SK-N-SH (cell line): ENCODE results near the gene DYNC1LI2. TPM values are rescaled to one million over a fixed set of nuclear protein-coding genes. Genes with fewer than 3 reads are reported as not detected.

ENCODE experiments used
- CTCF ChIA-PET: fragments of 300-600, 350-600 bp; formaldehyde crosslinking; extraction: SDS; loops from one replicate; lab custom pipeline; 2021; lab: Yijun Ruan, JAX
- POLR2A ChIA-PET: fragments of 350-600 bp; sonication (Branson Sonifier 250); formaldehyde crosslinking; extraction: SDS; loops from one replicate; lab custom pipeline; 2020; ENCODE audit warnings: antibody characterized with exemption, inconsistent platforms; lab: Yijun Ruan, JAX
- DNase-seq: peaks from one replicate; pipeline ENCODE4 v3.0.0; 2012
- H2AFZ ChIP-seq: fragments of 200-600 bp; sonication (generic); 2 replicates; pipeline ENCODE4 v1.8.1; 2016; ENCODE audit warnings: antibody characterized with exemption, mild to moderate bottlenecking, low read depth
- H3F3A ChIP-seq: fragments of 200-600 bp; sonication (generic); replicated peaks from 2 replicates; pipeline ENCODE3; 2016; ENCODE audit warnings: antibody characterized with exemption, mild to moderate bottlenecking; ENCODE audit not compliant: insufficient read depth
- H3K27ac ChIP-seq, 2 experiments: fragments of 200-500 bp in 1 of 2; fragments of 200-600 bp in 1 of 2; sonication (Bioruptor generic) in 1 of 2; sonication (generic), shearing (Covaris generic) in 1 of 2; 2 replicates each; pipeline versions ENCODE4 v1.5.1 to v1.6.1; 2014 to 2016; ENCODE audit warnings: low read depth in 2 of 2, inconsistent platforms in 1 of 2, low read length in 1 of 2, mild to moderate bottlenecking in 1 of 2, mixed read lengths in 1 of 2
- H3K27me3 ChIP-seq: fragments of 200-600 bp; sonication (generic), shearing (Covaris generic); 2 replicates; pipeline ENCODE4 v1.6.1; 2016; ENCODE audit warnings: mixed run types; ENCODE audit not compliant: insufficient read depth
- H3K36me3 ChIP-seq, 2 experiments: fragments of 200-500 bp in 1 of 2; fragments of 200-600 bp in 1 of 2; sonication (Bioruptor generic) in 1 of 2; sonication (generic) in 1 of 2; replicated peaks in 1 of 2; 2 replicates each; pipeline versions ENCODE3 to v1.5.1; 2014 to 2016; ENCODE audit warnings: low read length in 1 of 2, mild to moderate bottlenecking in 1 of 2; ENCODE audit not compliant: insufficient read depth in 2 of 2, control insufficient read depth in 1 of 2
- H3K4me1 ChIP-seq, 2 experiments: fragments of 200-500 bp in 1 of 2; fragments of 200-600 bp in 1 of 2; sonication (Bioruptor generic) in 1 of 2; sonication (generic), shearing (Covaris generic) in 1 of 2; 2 replicates each; pipeline versions ENCODE4 v1.5.1 to v1.6.1; 2014 to 2016; ENCODE audit warnings: low read depth in 1 of 2, low read length in 1 of 2, mixed run types in 1 of 2; ENCODE audit not compliant: insufficient read depth in 2 of 2, control insufficient read depth in 1 of 2
- H3K4me2 ChIP-seq: fragments of 200-600 bp; sonication (generic), shearing (Covaris generic); 2 replicates; pipeline ENCODE4 v1.6.1; 2017; ENCODE audit warnings: mixed run types
- H3K4me3 ChIP-seq, 2 experiments: fragments of 200-500 bp in 1 of 2; fragments of 200-600 bp in 1 of 2; sonication (Bioruptor generic) in 1 of 2; sonication (generic), shearing (Covaris generic) in 1 of 2; 2 replicates each; pipeline versions ENCODE4 v1.5.1 to v1.8.1; 2014 to 2016; ENCODE audit warnings: low read depth in 2 of 2, inconsistent platforms in 1 of 2, low read length in 1 of 2, mild to moderate bottlenecking in 1 of 2, mixed read lengths in 1 of 2, moderate library complexity in 1 of 2
- H3K79me2 ChIP-seq: fragments of 200-600 bp; sonication (generic); 2 replicates; pipeline ENCODE4 v1.8.1; 2017; ENCODE audit warnings: mild to moderate bottlenecking; ENCODE audit not compliant: insufficient read depth
- H3K9ac ChIP-seq: fragments of 200-600 bp; sonication (generic); 2 replicates; pipeline ENCODE4 v1.6.1; 2017; ENCODE audit warnings: mixed run types
- H3K9me2 ChIP-seq: fragments of 200-600 bp; sonication (generic); 2 replicates; pipeline ENCODE4 v1.6.1; 2017; ENCODE audit warnings: mixed run types
- H3K9me3 ChIP-seq: fragments of 200-600 bp; sonication (generic); 2 replicates; pipeline ENCODE4 v1.6.1; 2017; ENCODE audit warnings: mixed run types, mild to moderate bottlenecking, moderate library complexity
- H4K20me1 ChIP-seq: fragments of 200-600 bp; sonication (generic); 2 replicates; pipeline ENCODE4 v1.6.1; 2017; ENCODE audit warnings: mild to moderate bottlenecking, mixed run types; ENCODE audit not compliant: insufficient read depth
- CHD2 ChIP-seq: fragments of 150-350 bp; IDR thresholded peaks from 2 replicates; pipeline ENCODE4 v1.6.1; 2018; ENCODE audit warnings: low read length; ENCODE audit not compliant: partially characterized antibody
- ELF1 ChIP-seq: IDR thresholded peaks from 2 replicates; pipeline ENCODE4 v1.4.0; 2012
- GABPA ChIP-seq: IDR thresholded peaks from 2 replicates; pipeline ENCODE4 v1.4.0; 2012; ENCODE audit warnings: low read depth, mild to moderate bottlenecking
- GATA2 ChIP-seq: sonication (generic); formaldehyde crosslinking; IDR thresholded peaks from 2 replicates; pipeline ENCODE4 v1.5.0; 2020; ENCODE audit warnings: mild to moderate bottlenecking, missing genetic modification reagents
- JUND ChIP-seq: IDR thresholded peaks from 2 replicates; pipeline ENCODE4 v1.4.0; 2012
- MEF2A ChIP-seq: IDR thresholded peaks from 2 replicates; pipeline ENCODE4 v1.4.0; 2012; ENCODE audit warnings: low read depth, borderline replicate concordance
- MXI1 ChIP-seq: IDR thresholded peaks from 2 replicates; pipeline ENCODE4 v1.6.1; 2012; ENCODE audit warnings: mild to moderate bottlenecking, low read depth, low read length, improper control_type of control experiment
- NFIC ChIP-seq: IDR thresholded peaks from 2 replicates; pipeline ENCODE4 v1.4.0; 2012; ENCODE audit warnings: borderline replicate concordance
- RAD21 ChIP-seq: IDR thresholded peaks from 2 replicates; pipeline ENCODE4 v1.6.1; 2012; ENCODE audit warnings: mild to moderate bottlenecking, low read length
- RCOR1 ChIP-seq: fragments of 150-350 bp; IDR thresholded peaks from 2 replicates; pipeline ENCODE4 v1.6.1; 2017; ENCODE audit warnings: antibody characterized with exemption, low read length
- REST ChIP-seq: IDR thresholded peaks from 2 replicates; pipeline ENCODE4 v1.6.1; 2012; ENCODE audit warnings: mild to moderate bottlenecking, low read depth, low read length, moderate library complexity
- RXRA ChIP-seq: IDR thresholded peaks from 2 replicates; pipeline ENCODE4 v1.4.0; 2012; ENCODE audit warnings: low read depth, mild to moderate bottlenecking, borderline replicate concordance
- SIN3A ChIP-seq: IDR thresholded peaks from 2 replicates; pipeline ENCODE4 v1.6.1; 2012; ENCODE audit warnings: low read depth, mild to moderate bottlenecking, low read length, moderate library complexity, borderline replicate concordance
- SMC3 ChIP-seq: IDR thresholded peaks from 2 replicates; pipeline ENCODE4 v1.6.1; 2012; ENCODE audit warnings: low read depth, low read length, improper control_type of control experiment
- TEAD4 ChIP-seq: IDR thresholded peaks from 2 replicates; pipeline ENCODE4 v1.4.0; 2012; ENCODE audit warnings: mild to moderate bottlenecking, borderline replicate concordance; ENCODE audit not compliant: insufficient read depth
- USF1 ChIP-seq: IDR thresholded peaks from 2 replicates; pipeline ENCODE4 v1.4.0; 2012; ENCODE audit warnings: low read depth, borderline replicate concordance
- YY1 ChIP-seq: IDR thresholded peaks from 2 replicates; pipeline ENCODE4 v1.4.0; 2012; ENCODE audit warnings: low read depth, mild to moderate bottlenecking
- WGBS: methylation state at CpG from one replicate; pipeline ENCODE4 v1.1.6; 2017; ENCODE audit warnings: low lambda C conversion rate; 5-methylcytosine and 5-hydroxymethylcytosine counted together
- polyA plus RNA-seq, 3 experiments: library from polyadenylated mRNA; depleted of rRNA; stranded (reverse); fragments of >200 nt; gene quantifications; 2 replicates each; pipeline ENCODE4 v1.2.3, GENCODE V29; 2012
- TF ChIP-seq, protein P1 (sequence below): IDR thresholded peaks from 2 replicates; pipeline ENCODE4 v1.4.0; 2012; ENCODE audit warnings: low read depth, borderline replicate concordance

Gene DYNC1LI2
- polyA plus RNA-seq, 1 of the 3 experiments (the other 2 are of a cell fraction), result 33.1 TPM

- no peaks in the 10 kb centered on the region for H3K4me1 ChIP-seq
- DNase-seq, result no peak
- H3K9me2 ChIP-seq, result no peaks in the 10 kb centered on the region
- no peak for TF ChIP-seq TEAD4
- TF ChIP-seq REST, result no peak
- no peak for TF ChIP-seq GABPA
- TF ChIP-seq ELF1, result no peak
- TF ChIP-seq CHD2, result no peak
- TF ChIP-seq SIN3A, result no peak
- TF ChIP-seq MEF2A, result no peak
- no peaks in the 10 kb centered on the region for H3K9me3 ChIP-seq
- no peak overlapping the region for H2AFZ ChIP-seq
- H4K20me1 ChIP-seq, result no peaks in the 10 kb centered on the region
- no peak overlapping the region for H3K4me2 ChIP-seq
- ChIA-PET POLR2A (no interaction called here), CTCF (interaction anchor here (0.7 to 2.1 kb wide), 5 partner anchors 14 to 196 kb away, joined by 4 to 9 read pairs (median 4); no protein-coding TSS in a partner anchor)
- no peak overlapping the region for H3K9ac ChIP-seq
- H3K36me3 ChIP-seq, result no peaks in the 10 kb centered on the region
- H3K27ac ChIP-seq, result no peak overlapping the region
- 97% methylated on average over 7 of the region's 7 CpGs for WGBS
- H3F3A ChIP-seq, result peaks cover 6% of the 10 kb centered on the region
- no peak overlapping the region for H3K4me3 ChIP-seq
- H3K79me2 ChIP-seq, result peaks cover 26% of the 10 kb centered on the region
- H3K27me3 ChIP-seq, result no peaks in the 10 kb centered on the region
Measured at GRCh38 chr16:66677179-66677578, 74.2 kb downstream of the DYNC1LI2 start.

DNA sequence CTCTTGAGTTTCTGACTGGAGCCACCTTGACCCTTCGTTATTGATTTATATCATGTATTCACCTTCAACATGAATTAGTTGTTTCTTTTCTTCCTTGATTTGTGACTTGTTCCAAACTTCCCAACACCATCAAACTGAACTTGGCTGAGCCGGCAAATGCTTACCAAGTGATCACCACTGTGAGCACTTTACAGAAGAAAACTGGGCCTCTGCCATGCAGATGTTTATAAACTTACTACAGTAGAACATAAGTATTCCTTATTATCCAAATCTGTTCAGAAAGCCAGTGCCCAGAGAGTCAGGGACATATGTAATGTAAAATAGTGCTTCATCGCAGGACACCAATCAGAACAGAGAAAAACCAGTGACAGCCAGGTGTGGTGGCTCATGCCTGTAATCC lies 74.8 kb downstream of the DYNC1LI2 start:
- H3K9me2 ChIP-seq, result no peaks in the 10 kb centered on the region
- H3K27me3 ChIP-seq, result no peaks in the 10 kb centered on the region
- H3K9ac ChIP-seq, result no peak overlapping the region
- H3K79me2 ChIP-seq, result peaks cover 30% of the 10 kb centered on the region
- no peaks in the 10 kb centered on the region for H3K4me1 ChIP-seq
- H3K4me2 ChIP-seq, result no peak overlapping the region
- no peak for DNase-seq
- H4K20me1 ChIP-seq, result no peaks in the 10 kb centered on the region
- H3K9me3 ChIP-seq, result no peaks in the 10 kb centered on the region
- ChIA-PET CTCF (interaction anchor here (1.7 to 2.1 kb wide), 3 partner anchors 14 to 196 kb away, joined by 4 to 9 read pairs (median 5); no protein-coding TSS in a partner anchor), POLR2A (no interaction called here)
- peaks cover 6% of the 10 kb centered on the region for H3F3A ChIP-seq
- H2AFZ ChIP-seq, result no peak overlapping the region
- H3K27ac ChIP-seq, result no peak overlapping the region
- no peaks in the 10 kb centered on the region for H3K36me3 ChIP-seq
- no peak for TF ChIP-seq MXI1
- no peak for TF ChIP-seq YY1
- no peak for TF ChIP-seq NFIC
- TF ChIP-seq SIN3A, result no peak
- TF ChIP-seq GATA2 (CRISPR knock-in tag), result no peak
- TF ChIP-seq USF1, result no peak
- TF ChIP-seq, protein P1, sequence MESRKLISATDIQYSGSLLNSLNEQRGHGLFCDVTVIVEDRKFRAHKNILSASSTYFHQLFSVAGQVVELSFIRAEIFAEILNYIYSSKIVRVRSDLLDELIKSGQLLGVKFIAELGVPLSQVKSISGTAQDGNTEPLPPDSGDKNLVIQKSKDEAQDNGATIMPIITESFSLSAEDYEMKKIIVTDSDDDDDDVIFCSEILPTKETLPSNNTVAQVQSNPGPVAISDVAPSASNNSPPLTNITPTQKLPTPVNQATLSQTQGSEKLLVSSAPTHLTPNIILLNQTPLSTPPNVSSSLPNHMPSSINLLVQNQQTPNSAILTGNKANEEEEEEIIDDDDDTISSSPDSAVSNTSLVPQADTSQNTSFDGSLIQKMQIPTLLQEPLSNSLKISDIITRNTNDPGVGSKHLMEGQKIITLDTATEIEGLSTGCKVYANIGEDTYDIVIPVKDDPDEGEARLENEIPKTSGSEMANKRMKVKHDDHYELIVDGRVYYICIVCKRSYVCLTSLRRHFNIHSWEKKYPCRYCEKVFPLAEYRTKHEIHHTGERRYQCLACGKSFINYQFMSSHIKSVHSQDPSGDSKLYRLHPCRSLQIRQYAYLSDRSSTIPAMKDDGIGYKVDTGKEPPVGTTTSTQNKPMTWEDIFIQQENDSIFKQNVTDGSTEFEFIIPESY, result no peak
- no peak for TF ChIP-seq RXRA
- TF ChIP-seq JUND, result no peak
- no peak for TF ChIP-seq SMC3
- TF ChIP-seq RCOR1, result no peak
- no peak for TF ChIP-seq MEF2A
- TF ChIP-seq RAD21, result no peak
- no peak for TF ChIP-seq CHD2
- no peak overlapping the region for H3K4me3 ChIP-seq
- whole genome bisulfite sequencing, result 94% methylated on average over 3 of the region's 3 CpGs
